Kidney tubule cell (primary cell): ENCODE measurements around the gene SYTL2.
A peak's percentile ranks its signal among the peaks of the same experiment; 100 is the strongest.

Experiments used
- DNase-seq: peaks from one replicate; pipeline ENCODE4 v3.0.0-alpha.2; 2018; ENCODE audit warnings: low spot score

Gene SYTL2

GRCh38 chr11:85826116-85826855 lies 15.3 kb upstream of the SYTL2 start:
- peak; percentile 48 for DNase-seq

GRCh38 chr11:85825616-85826015 lies 14.7 kb upstream of the SYTL2 start:
- DNase-seq = no peak

GRCh38 chr11:85823816-85824215 lies 12.9 kb upstream of the SYTL2 start:
- DNase-seq = no peak

- DNase-seq = peak; percentile 92
Measured at GRCh38 chr11:85822814-85823213, 11.9 kb upstream of the SYTL2 start.

GRCh38 chr11:85821636-85822035 lies 10.7 kb upstream of the SYTL2 start:
- peak; percentile 85 for DNase-seq

GRCh38 chr11:85819441-85819840 lies 8.5 kb upstream of the SYTL2 start:
- no peak for DNase-seq

- DNase-seq = no peak
Measured at GRCh38 chr11:85815186-85815931, 4.4 kb upstream of the SYTL2 start.

GRCh38 chr11:85813721-85814120 lies 2.8 kb upstream of the SYTL2 start:
- DNase-seq = no peak

- DNase-seq = no peak
Measured at GRCh38 chr11:85811624-85812023, 683 bp upstream of the SYTL2 start.

GRCh38 chr11:85810521-85810870 lies 445 bp downstream of the SYTL2 start:
- no peak for DNase-seq

GRCh38 chr11:85809863-85810262 lies 1.1 kb downstream of the SYTL2 start:
- DNase-seq = no peak

GRCh38 chr11:85809191-85809590 lies 1.8 kb downstream of the SYTL2 start:
- no peak for DNase-seq

- DNase-seq = no peak
Measured at GRCh38 chr11:85806876-85807275, 4.1 kb downstream of the SYTL2 start.

- DNase-seq = no peak
Measured at GRCh38 chr11:85806016-85806415, 4.9 kb downstream of the SYTL2 start.

GRCh38 chr11:85805387-85805786 lies 5.6 kb downstream of the SYTL2 start:
- DNase-seq = no peak

GRCh38 chr11:85803920-85804319 lies 7.0 kb downstream of the SYTL2 start:
- DNase-seq = no peak

GRCh38 chr11:85803303-85803702 lies 7.6 kb downstream of the SYTL2 start:
- DNase-seq = no peak

- no peak for DNase-seq
Measured at GRCh38 chr11:85801527-85801926, 9.4 kb downstream of the SYTL2 start.

GRCh38 chr11:85800595-85801342 lies 10.2 kb downstream of the SYTL2 start:
- DNase-seq = no peak

GRCh38 chr11:85799142-85799541 lies 11.8 kb downstream of the SYTL2 start:
- DNase-seq = no peak

GRCh38 chr11:85798361-85798760 lies 12.6 kb downstream of the SYTL2 start:
- DNase-seq = peak; percentile 23

GRCh38 chr11:85795712-85796487 lies 15.0 kb downstream of the SYTL2 start:
- peak; percentile 34 for DNase-seq
